Esophagus mucosa (tissue), 1 donor: Measurements from ENCODE around the gene CCDC40. TPM values are rescaled to one million over a fixed set of nuclear protein-coding genes. Genes with fewer than 3 reads are reported as not detected.

Source experiments
- ATAC-seq: fragments of 200-7000 bp; cut with Tn5 transposase; one replicate; pipeline ENCODE4 v1.9.1; 2020
- total RNA-seq: library from RNA; stranded (reverse); gene quantifications from one replicate; pipeline ENCODE4 v1.2.4, GENCODE V29; 2023
- donor health status: DM: yes; HTN: yes; CAD: no.

CCDC40 gene
- total RNA-seq, 1 donor from 2014 or later: 0.72 TPM

GRCh38 chr17:80002070-80002641 is 34.3 kb upstream of the CCDC40 start:
- no peak for ATAC-seq

GRCh38 chr17:80002690-80003490 is 33.6 kb upstream of the CCDC40 start:
- ATAC-seq: no peak

- ATAC-seq: no peak
These were observed 32.5 kb upstream of the CCDC40 start for GRCh38 chr17:80003969-80004368.

- peak; percentile 37 for ATAC-seq
These were observed 30.8 kb upstream of the CCDC40 start for GRCh38 chr17:80005360-80006338.

DNA sequence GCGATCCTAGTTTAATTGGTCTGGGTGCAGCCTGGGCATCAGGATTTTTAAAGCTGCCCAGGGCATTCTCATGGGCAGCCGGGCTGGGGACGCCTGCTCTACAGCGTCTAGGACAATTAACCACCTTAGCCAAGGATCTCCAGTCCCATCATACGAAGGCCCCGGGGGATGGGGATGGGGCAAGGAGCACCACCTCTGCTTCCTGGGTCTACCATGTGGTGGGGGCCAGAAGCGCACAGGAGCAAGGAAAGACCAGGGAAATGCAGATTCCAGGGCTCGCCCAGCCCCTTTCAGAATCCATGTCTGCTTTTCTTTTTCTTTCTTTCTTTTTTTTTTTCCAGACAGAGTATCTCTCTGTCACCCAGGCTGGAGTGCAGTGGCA is 30.1 kb upstream of the CCDC40 start:
- ATAC-seq: no peak

GRCh38 chr17:80006811-80007752 is 29.4 kb upstream of the CCDC40 start:
- no peak for ATAC-seq

- ATAC-seq: no peak
These were observed 28.5 kb upstream of the CCDC40 start for GRCh38 chr17:80007939-80008338.

GRCh38 chr17:80008383-80008840 is 28.0 kb upstream of the CCDC40 start:
- peak; percentile 87 for ATAC-seq

- ATAC-seq: no peak
These were observed 27.6 kb upstream of the CCDC40 start for GRCh38 chr17:80008848-80009247.

DNA sequence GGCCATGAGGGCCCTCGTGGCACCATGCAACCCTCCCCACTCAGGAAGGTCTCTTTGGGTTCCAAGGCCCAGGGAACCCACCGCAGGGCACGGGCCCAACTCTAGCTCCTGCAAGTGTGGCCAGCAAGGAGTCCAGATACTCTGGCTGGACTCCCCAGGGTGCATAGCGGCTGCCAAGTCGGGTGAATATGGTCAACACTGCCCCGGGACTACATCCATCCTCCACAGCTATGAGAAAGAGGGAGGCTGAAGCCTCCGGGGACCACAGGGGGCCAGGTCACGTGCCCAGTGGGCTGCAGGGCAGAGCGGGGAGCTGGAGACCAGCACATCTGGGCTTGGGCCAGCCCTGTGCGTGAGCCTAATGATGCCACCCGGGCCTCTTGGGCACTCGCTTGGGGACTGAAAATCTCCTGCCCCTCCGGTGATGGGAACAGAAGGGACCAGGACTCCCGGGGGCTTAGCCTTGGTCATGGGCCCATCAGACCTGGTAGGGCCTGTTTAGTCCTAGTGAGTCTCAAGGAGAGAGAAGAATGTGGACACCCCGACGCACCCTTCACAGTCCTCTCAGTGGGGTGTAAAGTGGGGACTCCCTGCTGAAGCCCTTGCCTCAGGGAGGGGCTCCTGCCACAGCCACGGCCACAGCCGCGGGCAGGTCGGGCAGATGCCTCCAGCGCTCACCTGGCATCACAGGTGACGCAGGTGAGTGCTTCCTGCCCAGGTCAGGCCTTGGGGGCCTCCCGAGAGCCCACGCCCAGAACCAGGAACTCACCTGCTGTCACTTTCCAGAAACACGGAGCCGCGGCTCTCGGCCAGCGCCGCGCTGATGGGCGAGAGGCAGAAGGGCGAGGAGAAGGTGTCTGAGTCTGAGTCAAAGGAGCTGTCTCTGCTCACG is 26.8 kb upstream of the CCDC40 start:
- ATAC-seq: no peak

DNA sequence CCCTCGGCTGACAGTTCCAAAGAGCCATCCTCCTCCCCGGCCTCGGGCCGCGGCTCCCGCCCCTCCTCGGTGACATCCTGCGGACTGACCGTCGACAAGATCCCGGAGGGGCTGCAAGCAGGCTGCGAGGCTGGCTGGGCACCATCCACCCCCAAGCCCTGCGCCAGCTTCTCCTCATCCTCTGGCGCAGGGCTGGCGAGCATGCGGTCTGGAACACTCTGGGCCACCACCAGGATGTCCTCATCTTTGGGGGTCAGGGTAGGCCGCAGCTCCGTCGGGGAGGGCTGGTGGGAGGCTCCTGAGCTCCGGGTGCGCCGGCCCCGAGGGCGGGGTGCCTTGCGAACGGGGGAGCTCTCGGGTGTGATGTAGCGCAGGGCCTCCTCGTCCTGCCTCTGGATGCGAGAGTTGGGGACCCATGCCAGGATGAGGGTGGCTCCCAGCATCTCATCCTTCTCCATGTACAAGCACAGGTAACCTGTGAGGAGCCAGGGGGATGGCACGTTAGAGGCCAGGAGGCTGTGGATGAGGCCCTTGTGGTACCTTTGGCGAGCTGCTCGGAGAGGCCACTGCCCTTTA is 26.1 kb upstream of the CCDC40 start:
- ATAC-seq: no peak

- ATAC-seq: no peak
These were observed 24.4 kb upstream of the CCDC40 start for GRCh38 chr17:80011989-80012555.

- no peak for ATAC-seq
These were observed 23.4 kb upstream of the CCDC40 start for GRCh38 chr17:80012765-80013741.

- no peak for ATAC-seq
These were observed 19.0 kb upstream of the CCDC40 start for GRCh38 chr17:80017226-80018010.

- no peak for ATAC-seq
These were observed 17.4 kb upstream of the CCDC40 start for GRCh38 chr17:80018917-80019651.

- ATAC-seq: no peak
These were observed 14.8 kb upstream of the CCDC40 start for GRCh38 chr17:80021600-80021999.
